ENCODE measurements around the gene ATG5.

ATG5 gene

DNA sequence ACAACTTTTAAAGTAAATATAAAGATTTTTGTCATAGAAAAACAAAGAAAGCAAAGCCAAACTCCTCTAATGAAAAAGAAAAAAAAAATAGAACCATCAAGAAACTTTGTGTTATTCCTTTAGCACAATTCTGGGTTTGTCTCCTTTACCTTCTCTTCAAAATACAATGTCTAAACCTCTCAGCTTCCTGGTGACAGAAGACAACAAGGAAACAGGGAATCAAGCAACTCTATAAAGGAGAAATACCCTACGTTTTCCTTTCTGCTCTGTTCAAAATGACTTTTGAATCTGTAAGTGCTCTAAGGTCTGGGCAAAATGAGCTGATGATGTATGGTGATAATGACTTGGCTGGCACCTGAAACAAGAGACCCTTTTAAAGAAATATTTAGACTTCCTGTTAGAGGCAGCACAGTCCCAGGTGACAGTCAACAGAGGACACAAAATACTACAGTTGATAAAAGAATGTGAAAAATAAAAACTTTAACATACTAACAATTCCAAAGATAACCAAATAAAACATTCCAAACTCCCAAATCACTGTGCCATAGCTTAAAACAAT lies 138.1 kb downstream of the ATG5 start:
- DNase-seq (ENCODE audit: low spot score), result no peak
- CTCF ChIA-PET, result interaction anchor here (0.7 kb wide), 1 partner anchor 1251 kb away, joined by 3 read pairs; no protein-coding TSS in a partner anchor
- TF ChIP-seq, protein P1, sequence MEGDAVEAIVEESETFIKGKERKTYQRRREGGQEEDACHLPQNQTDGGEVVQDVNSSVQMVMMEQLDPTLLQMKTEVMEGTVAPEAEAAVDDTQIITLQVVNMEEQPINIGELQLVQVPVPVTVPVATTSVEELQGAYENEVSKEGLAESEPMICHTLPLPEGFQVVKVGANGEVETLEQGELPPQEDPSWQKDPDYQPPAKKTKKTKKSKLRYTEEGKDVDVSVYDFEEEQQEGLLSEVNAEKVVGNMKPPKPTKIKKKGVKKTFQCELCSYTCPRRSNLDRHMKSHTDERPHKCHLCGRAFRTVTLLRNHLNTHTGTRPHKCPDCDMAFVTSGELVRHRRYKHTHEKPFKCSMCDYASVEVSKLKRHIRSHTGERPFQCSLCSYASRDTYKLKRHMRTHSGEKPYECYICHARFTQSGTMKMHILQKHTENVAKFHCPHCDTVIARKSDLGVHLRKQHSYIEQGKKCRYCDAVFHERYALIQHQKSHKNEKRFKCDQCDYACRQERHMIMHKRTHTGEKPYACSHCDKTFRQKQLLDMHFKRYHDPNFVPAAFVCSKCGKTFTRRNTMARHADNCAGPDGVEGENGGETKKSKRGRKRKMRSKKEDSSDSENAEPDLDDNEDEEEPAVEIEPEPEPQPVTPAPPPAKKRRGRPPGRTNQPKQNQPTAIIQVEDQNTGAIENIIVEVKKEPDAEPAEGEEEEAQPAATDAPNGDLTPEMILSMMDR (conservative IDR thresholded peaks at IDR 0.05; ENCODE audit: low read depth), result no peak
- H3K27ac ChIP-seq, result no peak overlapping the region
- POLR2A ChIA-PET (ENCODE audit: low non-redundant PET), result interaction anchor here (0.6 kb wide), 1 partner anchor 24 kb away, joined by 3 read pairs; no protein-coding TSS in a partner anchor

DNA sequence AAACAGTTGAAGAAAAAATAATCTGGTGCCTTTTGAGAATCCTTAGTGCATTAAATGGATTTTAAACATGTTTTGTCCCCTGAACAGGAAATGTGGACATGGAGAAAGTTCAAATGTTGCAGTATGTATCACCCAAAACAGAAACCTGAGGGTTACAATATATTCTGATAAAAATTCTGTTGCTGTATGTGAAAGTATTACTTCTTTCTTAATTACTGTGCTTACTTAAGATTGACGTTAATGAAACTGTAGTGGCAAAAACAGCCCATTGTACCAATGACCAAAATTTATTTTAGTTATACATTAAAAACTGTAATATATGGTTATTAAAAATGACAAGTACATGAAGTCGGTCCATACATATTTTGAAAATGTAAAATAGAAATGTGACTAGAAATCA lies 138.8 kb downstream of the ATG5 start:
- CTCF ChIA-PET, result no interaction called here
- POLR2A ChIA-PET (ENCODE audit: low non-redundant PET), result no interaction called here
- H3K27ac ChIP-seq, result no peak overlapping the region
- TF ChIP-seq, protein P1 (conservative IDR thresholded peaks at IDR 0.05; ENCODE audit: low read depth), result no peak
- DNase-seq (ENCODE audit: low spot score), result no peak

GRCh38 chr6:106186172-106186571 lies 139.4 kb downstream of the ATG5 start:
- H3K27ac ChIP-seq, result no peak overlapping the region
- POLR2A ChIA-PET (ENCODE audit: low non-redundant PET), result no interaction called here
- no peak for DNase-seq (ENCODE audit: low spot score)
- CTCF ChIA-PET, result no interaction called here
- TF ChIP-seq, protein P1 (conservative IDR thresholded peaks at IDR 0.05; ENCODE audit: low read depth), result no peak

GRCh38 chr6:106185615-106186014 lies 139.9 kb downstream of the ATG5 start:
- no peak for DNase-seq (ENCODE audit: low spot score)
- TF ChIP-seq, protein P1 (conservative IDR thresholded peaks at IDR 0.05; ENCODE audit: low read depth), result no peak
- ChIA-PET POLR2A (ENCODE audit: low non-redundant PET) (no interaction called here), CTCF (no interaction called here)
- no peak overlapping the region for H3K27ac ChIP-seq

DNA sequence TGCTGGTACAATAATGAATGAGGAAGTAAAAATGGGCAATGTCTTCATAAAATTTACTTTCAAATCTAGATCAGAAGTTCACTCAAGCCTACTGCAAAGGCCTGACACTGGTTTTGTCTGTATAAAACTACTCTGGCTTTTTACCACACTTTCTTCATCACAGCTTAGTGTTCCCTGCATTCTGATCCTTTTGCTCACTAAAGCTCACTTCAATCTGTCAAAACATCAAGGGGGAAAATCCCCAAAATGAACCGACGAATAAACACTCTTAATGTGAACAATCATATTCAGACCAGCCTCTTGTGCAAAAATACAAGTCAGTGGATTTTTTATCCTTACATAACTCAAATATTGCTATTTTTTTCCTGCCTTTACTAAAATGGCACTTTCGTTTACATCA lies 140.9 kb downstream of the ATG5 start:
- ChIA-PET POLR2A (ENCODE audit: low non-redundant PET) (no interaction called here), CTCF (no interaction called here)
- TF ChIP-seq, protein P1 (conservative IDR thresholded peaks at IDR 0.05; ENCODE audit: low read depth), result no peak
- no peak for DNase-seq (ENCODE audit: low spot score)
- no peak overlapping the region for H3K27ac ChIP-seq

GRCh38 chr6:106183430-106183829 lies 142.1 kb downstream of the ATG5 start:
- no peak overlapping the region for H3K27ac ChIP-seq

More at GRCh38 chr6:106183430-106183829, 142.1 kb downstream of the ATG5 start:
- TF ChIP-seq, protein P1 (conservative IDR thresholded peaks at IDR 0.05; ENCODE audit: low read depth), result no peak
- no peak for DNase-seq (ENCODE audit: low spot score)
- ChIA-PET CTCF (no interaction called here), POLR2A (ENCODE audit: low non-redundant PET) (no interaction called here)

Data from RWPE1 (cell line).